GM23338 (cell line): ENCODE results near the gene ATG9A. TPM values are rescaled to one million over a fixed set of nuclear protein-coding genes. Genes with fewer than 3 reads are reported as not detected.

Source experiments
- CREB1 ChIP-seq: fragments of 250-450 bp; sonication (Bioruptor Pico); IDR thresholded peaks from 2 replicates; pipeline ENCODE4 v1.5.0; 2020; ENCODE audit warnings: low read depth, mild to moderate bottlenecking, moderate library complexity
- JUNB ChIP-seq: IDR thresholded peaks from one replicate; pipeline ENCODE4 v1.6.1; 2016; ENCODE audit warnings: antibody characterized with exemption; ENCODE audit not compliant: unreplicated experiment
- NANOG ChIP-seq: IDR thresholded peaks from 2 replicates; pipeline ENCODE4 v1.6.1; 2016; ENCODE audit warnings: antibody characterized with exemption, borderline replicate concordance
- ZNF114 ChIP-seq: fragments of 250-450 bp; sonication (Bioruptor Pico); IDR thresholded peaks from 2 replicates; pipeline ENCODE4 v1.5.0; 2020; ENCODE audit warnings: mild to moderate bottlenecking, moderate library complexity
- polyA plus RNA-seq: library from polyadenylated mRNA; unstranded; fragments of >200 nt; fragmentation: Nextera tagmentation; extraction: Ambion mirVana; gene quantifications from 2 replicates; pipeline ENCODE4 v1.2.1, GENCODE V29; 2016
- total RNA-seq: library from RNA; depleted of rRNA; stranded (reverse); fragments of >200 nt; shearing (Covaris generic); gene quantifications from 2 replicates; pipeline ENCODE4 v1.2.3, GENCODE V29; 2014
- TF ChIP-seq, protein P1 (sequence below): fragments of 250-450 bp; sonication (Bioruptor Pico); IDR thresholded peaks from 2 replicates; pipeline ENCODE4 v1.5.0; 2020; ENCODE audit warnings: mild to moderate bottlenecking, moderate library complexity
- TF ChIP-seq, protein P2 (sequence below): IDR thresholded peaks from one replicate; pipeline ENCODE4 v1.6.1; 2018; ENCODE audit warnings: antibody characterized with exemption; ENCODE audit not compliant: unreplicated experiment
- TF ChIP-seq, protein P3 (sequence below): IDR thresholded peaks from 2 replicates; pipeline ENCODE4 v1.6.1; 2016; ENCODE audit warnings: antibody characterized with exemption
- TF ChIP-seq, protein P4 (sequence below), 2 experiments: fragments of 200-600 bp in 1 of 2; sonication (generic) in 1 of 2; conservative IDR thresholded peaks; 2 replicates each; pipeline versions ENCODE4 v1.5.1 to v1.6.1; 2016 to 2017; ENCODE audit warnings: antibody characterized with exemption in 2 of 2, low read depth in 2 of 2, mild to moderate bottlenecking in 2 of 2, moderate library complexity in 1 of 2

ATG9A gene
- total and polyA plus RNA-seq, 2 experiments from 2014 or later, result 20.7 to 54.2 TPM

DNA sequence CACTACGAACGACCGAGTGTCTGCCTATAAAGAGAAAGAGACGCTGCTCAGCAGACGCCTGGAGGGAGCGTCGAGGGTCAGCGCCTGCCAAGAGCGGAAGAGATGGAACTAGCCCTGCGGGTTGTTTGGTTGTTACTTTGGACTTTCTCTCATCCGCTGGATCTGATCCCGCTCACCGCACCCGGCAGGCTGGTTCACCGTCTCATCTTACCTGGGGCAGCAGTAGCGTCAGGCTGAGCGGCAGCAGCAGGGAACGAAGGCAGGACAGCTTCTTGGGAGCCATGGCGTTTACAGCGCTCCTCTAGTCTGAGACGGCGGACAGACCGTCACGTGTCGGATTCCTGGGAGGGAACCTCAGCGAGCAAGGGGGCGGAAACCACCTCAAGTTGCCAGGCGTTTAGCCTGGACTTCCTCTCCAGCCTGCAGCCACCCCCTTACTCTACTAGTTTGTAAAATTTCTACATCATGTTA is 13.9 kb upstream of the ATG9A start (continued):
- TF ChIP-seq, protein P1, sequence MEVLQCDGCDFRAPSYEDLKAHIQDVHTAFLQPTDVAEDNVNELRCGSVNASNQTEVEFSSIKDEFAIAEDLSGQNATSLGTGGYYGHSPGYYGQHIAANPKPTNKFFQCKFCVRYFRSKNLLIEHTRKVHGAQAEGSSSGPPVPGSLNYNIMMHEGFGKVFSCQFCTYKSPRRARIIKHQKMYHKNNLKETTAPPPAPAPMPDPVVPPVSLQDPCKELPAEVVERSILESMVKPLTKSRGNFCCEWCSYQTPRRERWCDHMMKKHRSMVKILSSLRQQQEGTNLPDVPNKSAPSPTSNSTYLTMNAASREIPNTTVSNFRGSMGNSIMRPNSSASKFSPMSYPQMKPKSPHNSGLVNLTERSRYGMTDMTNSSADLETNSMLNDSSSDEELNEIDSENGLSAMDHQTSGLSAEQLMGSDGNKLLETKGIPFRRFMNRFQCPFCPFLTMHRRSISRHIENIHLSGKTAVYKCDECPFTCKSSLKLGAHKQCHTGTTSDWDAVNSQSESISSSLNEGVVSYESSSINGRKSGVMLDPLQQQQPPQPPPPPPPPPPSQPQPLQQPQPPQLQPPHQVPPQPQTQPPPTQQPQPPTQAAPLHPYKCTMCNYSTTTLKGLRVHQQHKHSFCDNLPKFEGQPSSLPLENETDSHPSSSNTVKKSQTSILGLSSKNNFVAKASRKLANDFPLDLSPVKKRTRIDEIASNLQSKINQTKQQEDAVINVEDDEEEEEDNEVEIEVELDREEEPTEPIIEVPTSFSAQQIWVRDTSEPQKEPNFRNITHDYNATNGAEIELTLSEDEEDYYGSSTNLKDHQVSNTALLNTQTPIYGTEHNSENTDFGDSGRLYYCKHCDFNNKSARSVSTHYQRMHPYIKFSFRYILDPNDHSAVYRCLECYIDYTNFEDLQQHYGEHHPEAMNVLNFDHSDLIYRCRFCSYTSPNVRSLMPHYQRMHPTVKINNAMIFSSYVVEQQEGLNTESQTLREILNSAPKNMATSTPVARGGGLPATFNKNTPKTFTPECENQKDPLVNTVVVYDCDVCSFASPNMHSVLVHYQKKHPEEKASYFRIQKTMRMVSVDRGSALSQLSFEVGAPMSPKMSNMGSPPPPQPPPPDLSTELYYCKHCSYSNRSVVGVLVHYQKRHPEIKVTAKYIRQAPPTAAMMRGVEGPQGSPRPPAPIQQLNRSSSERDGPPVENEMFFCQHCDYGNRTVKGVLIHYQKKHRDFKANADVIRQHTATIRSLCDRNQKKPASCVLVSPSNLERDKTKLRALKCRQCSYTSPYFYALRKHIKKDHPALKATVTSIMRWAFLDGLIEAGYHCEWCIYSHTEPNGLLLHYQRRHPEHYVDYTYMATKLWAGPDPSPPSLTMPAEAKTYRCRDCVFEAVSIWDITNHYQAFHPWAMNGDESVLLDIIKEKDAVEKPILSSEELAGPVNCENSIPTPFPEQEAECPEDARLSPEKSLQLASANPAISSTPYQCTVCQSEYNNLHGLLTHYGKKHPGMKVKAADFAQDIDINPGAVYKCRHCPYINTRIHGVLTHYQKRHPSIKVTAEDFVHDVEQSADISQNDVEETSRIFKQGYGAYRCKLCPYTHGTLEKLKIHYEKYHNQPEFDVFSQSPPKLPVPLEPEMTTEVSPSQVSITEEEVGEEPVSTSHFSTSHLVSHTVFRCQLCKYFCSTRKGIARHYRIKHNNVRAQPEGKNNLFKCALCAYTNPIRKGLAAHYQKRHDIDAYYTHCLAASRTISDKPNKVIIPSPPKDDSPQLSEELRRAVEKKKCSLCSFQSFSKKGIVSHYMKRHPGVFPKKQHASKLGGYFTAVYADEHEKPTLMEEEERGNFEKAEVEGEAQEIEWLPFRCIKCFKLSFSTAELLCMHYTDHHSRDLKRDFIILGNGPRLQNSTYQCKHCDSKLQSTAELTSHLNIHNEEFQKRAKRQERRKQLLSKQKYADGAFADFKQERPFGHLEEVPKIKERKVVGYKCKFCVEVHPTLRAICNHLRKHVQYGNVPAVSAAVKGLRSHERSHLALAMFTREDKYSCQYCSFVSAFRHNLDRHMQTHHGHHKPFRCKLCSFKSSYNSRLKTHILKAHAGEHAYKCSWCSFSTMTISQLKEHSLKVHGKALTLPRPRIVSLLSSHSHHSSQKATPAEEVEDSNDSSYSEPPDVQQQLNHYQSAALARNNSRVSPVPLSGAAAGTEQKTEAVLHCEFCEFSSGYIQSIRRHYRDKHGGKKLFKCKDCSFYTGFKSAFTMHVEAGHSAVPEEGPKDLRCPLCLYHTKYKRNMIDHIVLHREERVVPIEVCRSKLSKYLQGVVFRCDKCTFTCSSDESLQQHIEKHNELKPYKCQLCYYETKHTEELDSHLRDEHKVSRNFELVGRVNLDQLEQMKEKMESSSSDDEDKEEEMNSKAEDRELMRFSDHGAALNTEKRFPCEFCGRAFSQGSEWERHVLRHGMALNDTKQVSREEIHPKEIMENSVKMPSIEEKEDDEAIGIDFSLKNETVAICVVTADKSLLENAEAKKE, result no peak
- no peak for TF ChIP-seq JUNB
- TF ChIP-seq, protein P2, sequence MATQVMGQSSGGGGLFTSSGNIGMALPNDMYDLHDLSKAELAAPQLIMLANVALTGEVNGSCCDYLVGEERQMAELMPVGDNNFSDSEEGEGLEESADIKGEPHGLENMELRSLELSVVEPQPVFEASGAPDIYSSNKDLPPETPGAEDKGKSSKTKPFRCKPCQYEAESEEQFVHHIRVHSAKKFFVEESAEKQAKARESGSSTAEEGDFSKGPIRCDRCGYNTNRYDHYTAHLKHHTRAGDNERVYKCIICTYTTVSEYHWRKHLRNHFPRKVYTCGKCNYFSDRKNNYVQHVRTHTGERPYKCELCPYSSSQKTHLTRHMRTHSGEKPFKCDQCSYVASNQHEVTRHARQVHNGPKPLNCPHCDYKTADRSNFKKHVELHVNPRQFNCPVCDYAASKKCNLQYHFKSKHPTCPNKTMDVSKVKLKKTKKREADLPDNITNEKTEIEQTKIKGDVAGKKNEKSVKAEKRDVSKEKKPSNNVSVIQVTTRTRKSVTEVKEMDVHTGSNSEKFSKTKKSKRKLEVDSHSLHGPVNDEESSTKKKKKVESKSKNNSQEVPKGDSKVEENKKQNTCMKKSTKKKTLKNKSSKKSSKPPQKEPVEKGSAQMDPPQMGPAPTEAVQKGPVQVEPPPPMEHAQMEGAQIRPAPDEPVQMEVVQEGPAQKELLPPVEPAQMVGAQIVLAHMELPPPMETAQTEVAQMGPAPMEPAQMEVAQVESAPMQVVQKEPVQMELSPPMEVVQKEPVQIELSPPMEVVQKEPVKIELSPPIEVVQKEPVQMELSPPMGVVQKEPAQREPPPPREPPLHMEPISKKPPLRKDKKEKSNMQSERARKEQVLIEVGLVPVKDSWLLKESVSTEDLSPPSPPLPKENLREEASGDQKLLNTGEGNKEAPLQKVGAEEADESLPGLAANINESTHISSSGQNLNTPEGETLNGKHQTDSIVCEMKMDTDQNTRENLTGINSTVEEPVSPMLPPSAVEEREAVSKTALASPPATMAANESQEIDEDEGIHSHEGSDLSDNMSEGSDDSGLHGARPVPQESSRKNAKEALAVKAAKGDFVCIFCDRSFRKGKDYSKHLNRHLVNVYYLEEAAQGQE, result no peak
- TF ChIP-seq, protein P3, sequence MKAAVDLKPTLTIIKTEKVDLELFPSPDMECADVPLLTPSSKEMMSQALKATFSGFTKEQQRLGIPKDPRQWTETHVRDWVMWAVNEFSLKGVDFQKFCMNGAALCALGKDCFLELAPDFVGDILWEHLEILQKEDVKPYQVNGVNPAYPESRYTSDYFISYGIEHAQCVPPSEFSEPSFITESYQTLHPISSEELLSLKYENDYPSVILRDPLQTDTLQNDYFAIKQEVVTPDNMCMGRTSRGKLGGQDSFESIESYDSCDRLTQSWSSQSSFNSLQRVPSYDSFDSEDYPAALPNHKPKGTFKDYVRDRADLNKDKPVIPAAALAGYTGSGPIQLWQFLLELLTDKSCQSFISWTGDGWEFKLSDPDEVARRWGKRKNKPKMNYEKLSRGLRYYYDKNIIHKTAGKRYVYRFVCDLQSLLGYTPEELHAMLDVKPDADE, result no peak
- TF ChIP-seq CREB1, result no peak
- no peak for TF ChIP-seq ZNF114 (CRISPR knock-in tag)
- TF ChIP-seq NANOG, result no peak
- TF ChIP-seq, protein P4, sequence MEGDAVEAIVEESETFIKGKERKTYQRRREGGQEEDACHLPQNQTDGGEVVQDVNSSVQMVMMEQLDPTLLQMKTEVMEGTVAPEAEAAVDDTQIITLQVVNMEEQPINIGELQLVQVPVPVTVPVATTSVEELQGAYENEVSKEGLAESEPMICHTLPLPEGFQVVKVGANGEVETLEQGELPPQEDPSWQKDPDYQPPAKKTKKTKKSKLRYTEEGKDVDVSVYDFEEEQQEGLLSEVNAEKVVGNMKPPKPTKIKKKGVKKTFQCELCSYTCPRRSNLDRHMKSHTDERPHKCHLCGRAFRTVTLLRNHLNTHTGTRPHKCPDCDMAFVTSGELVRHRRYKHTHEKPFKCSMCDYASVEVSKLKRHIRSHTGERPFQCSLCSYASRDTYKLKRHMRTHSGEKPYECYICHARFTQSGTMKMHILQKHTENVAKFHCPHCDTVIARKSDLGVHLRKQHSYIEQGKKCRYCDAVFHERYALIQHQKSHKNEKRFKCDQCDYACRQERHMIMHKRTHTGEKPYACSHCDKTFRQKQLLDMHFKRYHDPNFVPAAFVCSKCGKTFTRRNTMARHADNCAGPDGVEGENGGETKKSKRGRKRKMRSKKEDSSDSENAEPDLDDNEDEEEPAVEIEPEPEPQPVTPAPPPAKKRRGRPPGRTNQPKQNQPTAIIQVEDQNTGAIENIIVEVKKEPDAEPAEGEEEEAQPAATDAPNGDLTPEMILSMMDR (conservative IDR thresholded peaks at IDR 0.05; ENCODE audit: low read depth in 2 of 2), result no peak
